NCI-H2196 treated with DMSO at 0.1 percent for 48 hours (cell line): ENCODE measurements around the gene AOPEP.

Source experiments
- DNase-seq: peaks from one replicate; lab custom pipeline; 2025; ENCODE audit not compliant: unreplicated experiment; lab: John Stamatoyannopoulos, UW

Gene AOPEP

DNA sequence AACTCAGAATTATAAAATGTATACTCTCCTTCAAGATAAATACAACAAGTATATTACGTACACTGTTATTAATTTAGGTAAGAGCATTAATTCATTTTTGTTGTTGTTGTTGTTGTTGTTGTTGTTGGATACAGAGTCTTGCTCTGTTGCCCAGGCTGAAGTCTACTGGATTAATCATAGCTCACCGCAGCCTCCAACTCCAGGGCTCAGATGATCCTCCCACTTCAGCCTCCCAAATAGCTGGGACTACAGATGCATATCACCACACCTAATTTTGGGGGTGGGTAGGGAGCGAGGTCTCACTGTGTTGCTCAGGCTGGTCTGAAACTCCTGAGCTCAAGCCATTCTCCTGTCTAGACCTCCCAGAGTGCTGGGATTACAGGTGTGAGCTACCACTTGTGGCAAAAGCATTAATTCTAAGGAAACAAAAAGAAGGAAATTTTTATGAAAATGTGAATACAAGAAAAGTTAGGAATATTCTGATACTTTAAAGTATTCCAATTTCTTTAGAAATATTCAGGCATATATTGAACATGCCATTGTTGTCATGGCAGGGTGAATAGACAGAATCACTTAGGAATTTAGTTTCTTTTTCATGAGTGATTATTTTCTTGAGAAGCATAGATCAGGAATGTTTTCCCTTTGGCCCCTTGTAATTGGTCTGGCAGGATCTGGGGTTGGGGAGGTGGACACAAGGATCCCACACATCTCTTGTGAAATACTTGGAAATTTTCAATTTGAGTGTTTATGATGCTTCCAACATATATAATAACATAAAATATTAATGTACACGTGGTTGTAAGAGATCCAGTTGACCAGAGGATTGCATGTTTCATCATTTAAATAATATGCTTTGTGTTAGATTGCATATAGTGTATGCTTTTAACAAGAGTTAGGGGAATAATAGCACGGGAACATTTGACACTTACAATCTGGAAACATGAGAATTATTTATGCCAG lies 327.4 kb downstream of the AOPEP start:
- DNase-seq, result no peak

DNA sequence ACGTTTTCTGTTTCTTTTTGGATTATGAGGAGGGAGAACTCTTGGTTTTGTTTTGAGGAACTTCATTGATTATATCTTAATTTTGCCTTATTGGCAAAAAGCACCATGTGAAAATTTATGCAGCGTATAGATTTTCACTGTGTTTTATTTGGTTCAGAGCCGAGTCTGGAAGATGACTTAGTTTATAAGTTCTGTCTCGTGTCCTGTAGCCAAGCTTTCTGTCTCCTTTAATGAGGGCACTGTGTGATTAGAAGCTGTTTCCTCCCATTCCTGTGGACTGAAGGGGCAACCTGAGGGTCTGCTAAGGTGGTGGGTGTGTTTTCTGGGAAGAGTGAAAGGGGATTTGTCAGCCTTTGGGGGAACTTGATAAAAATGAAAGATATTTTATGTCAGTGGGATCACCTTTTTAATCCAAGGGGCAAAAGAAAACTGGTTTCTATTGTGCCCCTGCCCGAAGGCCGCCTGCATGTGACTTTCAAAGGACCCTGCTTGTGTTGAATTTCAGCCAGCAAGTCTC lies 328.9 kb downstream of the AOPEP start:
- no peak for DNase-seq

DNA sequence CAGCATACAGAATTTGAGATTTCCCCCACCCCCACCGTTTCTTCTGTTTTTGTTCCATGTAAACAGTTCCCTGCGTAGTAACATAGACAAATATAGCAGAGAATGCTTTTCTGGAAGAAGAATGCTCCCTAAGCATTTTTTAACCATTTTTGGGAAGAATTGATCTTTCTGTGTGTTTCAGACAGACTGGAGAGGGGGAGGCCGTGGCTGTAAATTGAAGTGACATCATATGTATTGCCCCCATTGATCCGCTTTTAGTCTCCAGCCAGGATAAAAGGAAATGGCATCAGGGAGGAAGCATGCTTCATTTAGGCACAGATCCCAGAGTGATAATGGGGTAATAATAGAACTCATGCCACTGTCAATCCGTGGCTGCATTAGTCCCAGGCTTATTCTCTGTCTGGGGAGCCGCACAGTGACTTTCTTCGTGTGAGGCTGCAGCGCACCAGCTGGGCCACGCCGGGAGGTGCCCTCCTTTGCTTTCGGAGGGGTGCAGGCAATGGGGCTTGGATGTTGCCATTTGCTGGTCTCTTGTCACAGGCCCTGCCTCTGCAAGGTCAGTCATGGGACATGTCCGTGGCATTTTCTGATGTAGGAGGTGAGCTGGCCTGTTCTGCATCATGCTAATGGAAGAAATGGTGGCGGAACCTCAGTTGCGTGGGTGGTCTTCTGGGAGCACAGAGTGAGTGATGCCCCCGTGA lies 329.5 kb downstream of the AOPEP start:
- no peak for DNase-seq

DNA sequence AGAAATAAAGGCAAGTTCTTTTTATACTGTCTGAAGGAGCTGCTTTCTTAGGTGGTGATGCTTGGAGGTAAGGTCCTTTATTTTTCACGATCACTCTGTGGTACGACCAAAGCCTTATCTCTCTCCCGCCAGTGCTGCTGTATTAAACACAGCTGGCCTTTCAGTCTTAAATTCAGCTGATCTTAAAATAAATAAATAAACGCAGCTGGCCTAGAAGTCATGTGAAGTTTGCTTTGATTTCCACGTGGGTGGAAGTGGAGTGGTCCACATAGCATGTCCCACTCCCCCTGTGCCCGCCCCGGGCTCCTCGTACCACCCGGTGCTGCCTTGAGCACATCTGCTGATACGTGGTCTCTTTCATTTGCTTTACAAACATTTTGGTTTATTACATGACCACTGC lies 330.6 kb downstream of the AOPEP start:
- no peak for DNase-seq

DNA sequence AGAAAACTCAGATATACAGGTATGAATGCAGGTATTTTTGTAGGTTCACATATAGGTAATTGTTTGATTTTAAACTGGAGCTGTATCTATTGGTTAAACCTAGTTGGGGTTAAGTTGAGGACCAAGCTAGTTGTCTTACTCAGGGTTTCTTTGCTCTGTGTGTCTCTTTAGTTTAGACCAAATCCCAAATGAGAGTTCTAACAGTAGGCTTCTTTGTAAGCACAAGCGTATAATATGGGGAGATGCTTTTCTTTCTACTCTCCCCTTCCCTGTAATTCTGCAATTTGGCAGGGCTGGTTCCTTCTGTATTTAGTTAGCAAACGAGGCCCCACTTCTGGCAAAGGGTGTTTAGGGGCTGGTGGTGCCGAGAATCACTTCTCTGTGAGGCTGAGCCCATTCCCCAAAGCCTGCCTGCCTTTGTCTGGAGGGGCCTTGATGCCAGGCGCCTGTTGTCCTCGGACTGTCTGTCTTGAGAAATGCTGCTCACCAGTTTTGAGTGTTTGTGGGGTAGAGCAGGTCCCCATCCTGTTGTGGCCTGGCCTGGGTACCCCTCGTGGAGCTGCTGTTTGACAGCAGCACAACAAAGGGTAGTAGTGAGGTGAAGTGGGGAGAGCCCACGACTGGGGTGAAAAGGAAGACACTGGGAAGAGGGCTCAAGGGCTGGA lies 331.8 kb downstream of the AOPEP start:
- no peak for DNase-seq

DNA sequence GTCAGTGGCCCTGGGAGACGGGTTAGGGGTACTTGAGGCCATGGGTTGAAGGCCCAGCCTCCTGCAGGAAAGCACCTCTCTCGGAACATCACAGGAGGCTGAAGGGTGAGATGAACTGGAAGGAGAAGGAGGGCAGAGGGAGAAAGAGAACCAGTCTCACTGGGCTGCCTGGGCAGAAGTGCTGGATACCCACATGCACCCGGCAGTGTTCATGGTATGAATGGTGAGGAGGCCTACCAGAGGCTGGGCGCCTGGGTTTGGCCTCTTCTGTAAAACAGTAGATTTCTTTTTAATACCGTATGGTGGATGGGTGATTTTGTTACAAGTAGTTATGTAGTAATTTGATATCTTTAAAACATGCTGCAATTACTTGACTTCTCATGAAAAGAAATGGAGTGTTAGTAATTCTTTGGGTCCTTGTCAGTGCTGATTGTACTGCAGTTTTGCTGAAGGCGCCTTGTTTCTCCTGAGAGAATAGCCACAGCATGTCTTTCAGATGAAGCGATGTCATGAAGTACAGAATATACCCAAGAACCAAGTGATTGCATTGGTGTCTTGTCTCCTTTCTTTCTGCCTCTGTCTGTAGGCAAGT lies 332.4 kb downstream of the AOPEP start:
- DNase-seq, result no peak

DNA sequence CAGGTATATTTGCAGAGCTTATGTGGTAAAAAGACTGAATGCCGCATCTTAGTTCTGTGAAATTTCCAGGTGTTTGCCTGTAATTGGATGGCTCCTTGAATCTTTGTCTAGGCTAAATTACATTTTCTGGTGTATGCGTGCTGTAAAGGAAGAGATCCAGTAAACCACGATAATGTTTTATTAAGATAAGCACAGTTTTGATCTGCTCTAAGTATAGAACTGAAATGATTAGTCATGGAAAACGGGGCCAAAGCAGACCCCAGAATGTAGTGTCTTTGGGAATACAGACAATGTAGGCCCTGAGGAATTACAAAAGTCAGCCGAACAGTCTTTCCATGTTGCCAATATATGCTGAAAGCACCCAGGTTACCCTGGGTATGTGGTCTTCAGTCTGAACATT lies 333.7 kb downstream of the AOPEP start:
- no peak for DNase-seq

DNA sequence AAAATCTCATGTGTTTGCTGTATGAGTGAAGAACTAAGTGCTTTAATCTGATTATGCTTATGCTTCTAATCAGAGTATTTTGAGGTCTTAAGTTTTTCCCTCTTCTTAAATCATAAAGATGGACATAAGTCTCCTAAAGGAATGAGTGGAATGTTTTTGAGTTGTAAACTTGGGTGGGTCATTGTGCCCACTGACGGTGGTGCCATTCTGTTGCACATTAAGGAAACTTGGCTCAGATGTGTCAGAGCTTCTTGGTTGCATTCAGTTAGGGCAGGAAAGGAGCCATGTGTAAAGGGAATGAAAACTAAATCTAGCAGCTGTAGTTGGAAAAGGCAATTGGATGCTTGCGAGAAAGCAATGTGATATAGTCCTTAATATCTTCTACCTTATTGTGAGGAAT lies 334.4 kb downstream of the AOPEP start:
- no peak for DNase-seq

DNA sequence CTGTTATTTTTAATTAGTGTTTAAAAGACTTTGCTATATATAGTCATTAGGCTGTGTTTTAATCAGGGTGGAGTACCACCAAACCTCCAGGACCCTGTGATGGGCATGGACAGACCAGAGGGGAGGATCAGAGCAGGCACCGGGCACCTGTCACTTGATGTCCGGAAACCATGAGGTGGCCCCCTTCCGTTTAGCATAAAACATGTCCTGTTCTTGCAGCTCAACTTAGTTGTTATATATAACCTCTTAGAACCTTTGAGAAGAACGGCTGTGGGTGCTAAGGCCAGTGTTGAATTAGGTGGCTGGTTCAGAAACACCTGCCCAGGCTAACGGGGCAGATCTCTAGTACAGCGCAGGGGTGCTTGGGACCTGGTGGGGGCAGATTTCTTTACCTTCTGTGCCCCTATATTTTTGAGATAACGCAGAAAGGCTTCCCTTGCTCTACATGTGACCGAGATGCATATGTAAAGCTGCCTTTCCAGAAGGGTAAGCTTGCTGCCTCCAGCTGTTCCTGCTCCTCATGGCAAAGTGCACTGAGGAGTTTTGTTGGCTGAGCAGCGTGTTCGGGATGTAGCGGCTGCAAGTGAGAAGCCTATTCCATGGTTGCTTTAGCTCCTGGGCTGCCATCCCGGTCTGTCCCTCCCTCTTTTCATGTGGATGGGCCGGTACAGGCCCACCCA lies 335.6 kb downstream of the AOPEP start:
- no peak for DNase-seq

DNA sequence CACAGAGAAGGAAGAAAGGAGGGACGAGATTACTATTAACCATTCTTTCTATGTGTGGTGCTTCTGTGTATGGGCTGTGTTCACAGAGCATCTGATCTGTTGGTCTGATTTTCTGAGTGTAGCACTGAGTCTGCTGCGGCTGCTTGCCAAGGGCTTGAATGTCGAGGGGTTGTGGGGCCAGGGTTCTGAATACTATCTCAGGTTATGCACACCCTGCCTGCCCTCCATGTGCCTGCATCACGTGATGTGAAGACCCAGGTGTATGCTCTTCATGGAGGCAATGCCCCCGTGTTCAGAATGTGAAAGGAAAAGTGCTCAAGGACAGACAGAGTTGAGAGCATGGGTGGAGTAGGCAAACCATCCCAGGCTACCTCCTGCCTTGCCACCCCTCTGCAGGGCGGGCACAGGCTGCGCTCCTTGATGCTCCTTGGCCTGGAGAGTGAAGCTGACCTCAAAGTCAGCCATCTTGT lies 336.1 kb downstream of the AOPEP start:
- no peak for DNase-seq

DNA sequence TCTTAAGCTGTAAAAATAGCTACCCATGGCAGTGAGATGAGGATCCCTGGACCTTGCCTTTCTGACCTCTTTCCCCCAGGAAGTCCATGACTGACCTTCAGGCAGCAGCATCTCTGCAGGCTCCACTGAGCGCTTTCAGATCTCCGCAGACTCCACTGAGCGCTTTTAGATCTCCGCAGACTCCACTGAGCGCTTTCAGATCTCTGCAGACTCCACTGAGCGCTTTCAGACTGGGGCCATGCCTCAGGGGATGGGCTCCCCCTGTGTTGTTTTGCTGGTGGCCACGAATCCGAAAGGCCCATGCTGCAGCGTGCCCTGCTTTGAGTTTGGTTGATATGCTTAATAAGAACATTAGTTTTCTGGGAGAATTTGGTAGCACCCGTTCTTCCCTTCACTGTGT lies 336.8 kb downstream of the AOPEP start:
- DNase-seq, result no peak

DNA sequence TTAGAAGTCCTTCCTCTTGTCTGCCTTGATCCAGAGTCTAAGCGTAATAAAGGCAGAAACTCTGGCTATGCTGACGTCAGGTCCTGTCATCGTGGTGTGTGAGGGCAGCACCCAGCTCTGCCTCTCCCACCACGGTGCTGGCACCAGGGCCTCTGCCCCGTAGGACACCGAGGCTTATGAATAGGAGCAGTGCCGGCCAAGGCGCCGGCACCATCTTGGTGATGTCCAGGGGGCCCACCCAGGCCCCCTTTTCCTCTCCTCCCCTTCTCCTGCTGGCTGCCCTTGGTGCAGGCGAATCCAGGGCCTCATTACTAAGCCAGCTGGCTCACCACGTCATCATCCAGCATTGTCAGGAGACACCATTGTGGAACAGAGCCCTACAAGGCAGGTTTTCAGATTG lies 338.7 kb downstream of the AOPEP start:
- DNase-seq, result no peak

DNA sequence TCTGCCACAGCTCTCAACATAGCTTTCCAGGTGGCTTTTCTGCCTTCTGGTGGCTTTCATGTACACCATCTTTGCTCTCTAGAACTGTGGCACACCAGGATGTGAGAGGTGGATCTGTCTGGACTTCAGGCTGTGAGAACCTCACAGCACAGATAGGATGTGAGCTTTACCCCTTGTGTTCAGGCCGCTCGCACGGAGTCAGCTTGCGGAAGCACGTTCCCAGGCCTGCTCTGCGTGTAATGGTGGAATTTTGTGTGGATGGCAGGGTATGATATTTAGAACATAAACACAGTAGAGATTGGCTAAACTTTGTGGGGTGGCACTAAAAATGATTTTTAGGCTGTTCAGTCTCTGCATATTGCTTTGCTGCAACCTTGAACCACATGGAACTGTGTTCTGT lies 340.6 kb downstream of the AOPEP start:
- DNase-seq, result no peak

DNA sequence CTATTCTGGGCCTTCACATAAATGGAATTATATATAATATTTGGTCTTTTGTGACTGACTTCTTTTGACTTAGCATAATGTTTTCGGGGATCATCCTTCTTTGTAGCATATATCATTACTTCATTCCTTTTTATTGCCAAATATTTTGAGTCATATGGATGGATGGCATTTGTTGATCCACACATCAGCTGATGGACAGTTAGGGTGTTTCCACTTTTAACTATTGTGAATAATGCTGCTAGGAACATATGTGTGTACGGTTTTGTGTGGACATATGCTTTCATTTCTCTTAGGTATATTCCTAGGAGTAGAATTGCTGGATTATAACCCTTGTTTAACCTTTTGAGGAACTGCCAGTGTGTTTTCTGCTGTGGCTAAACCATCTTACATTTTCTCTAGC lies 341.4 kb downstream of the AOPEP start:
- DNase-seq, result no peak

DNA sequence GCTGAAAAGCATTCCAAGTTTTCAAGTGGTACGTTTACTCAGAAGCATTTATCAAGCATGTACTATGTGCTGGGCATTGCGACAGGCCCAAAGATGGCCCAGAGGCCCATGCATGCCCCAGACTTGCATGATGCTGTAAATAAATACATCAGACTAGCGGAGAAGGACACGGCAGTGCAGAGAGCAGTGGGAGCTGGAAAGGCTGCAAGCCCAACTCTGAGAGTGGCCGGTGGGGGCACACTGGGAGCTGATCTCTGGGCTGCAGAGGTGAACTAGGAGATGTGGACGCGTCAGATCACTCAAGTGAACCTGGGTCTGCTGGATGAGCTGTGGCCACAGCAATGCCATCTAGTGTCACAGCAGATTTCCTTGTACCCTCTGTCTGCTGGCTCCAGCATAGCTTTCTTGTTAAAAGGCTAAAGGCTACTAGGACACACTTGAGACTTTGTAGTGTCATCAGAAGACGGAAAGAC lies 344.1 kb downstream of the AOPEP start:
- no peak for DNase-seq

DNA sequence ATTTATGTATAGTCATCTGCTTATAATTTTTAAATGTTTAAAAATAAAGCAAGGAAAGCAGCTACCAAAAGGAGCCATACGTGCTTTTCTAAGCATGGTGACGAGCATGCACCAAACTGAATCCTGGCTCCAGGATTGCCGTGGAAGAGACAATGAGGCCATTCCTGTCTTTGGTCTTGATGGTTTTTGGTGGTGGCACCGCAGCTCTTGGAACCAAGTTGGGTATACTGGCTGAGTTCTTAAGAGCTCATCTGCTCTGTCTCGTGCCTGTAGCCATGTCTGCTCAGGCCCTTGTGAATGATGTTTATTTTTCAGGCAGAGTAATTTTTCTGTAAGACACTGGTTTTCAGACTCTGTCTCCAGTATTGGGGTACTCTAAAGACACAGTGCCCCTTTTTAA lies 345.0 kb downstream of the AOPEP start:
- DNase-seq, result no peak

DNA sequence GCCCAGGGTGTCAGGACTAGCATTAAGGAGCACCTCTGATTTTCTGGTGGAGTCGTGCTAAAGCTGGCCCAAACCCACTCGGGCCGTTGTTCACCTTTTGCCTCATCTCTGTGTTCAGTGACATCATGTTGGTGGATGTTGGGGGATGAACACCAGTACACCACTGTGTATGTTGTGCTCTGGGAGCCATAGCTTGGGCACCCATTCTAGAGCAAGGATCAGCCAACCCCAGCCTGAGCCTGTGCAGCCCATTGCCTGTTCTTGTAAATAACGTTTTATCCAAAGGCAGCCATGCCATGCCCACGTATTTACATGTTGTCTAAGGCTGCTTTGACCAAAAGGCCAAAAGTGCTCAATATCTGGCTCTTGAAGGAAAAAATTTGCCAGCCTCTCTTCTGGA lies 345.4 kb downstream of the AOPEP start:
- DNase-seq, result no peak

DNA sequence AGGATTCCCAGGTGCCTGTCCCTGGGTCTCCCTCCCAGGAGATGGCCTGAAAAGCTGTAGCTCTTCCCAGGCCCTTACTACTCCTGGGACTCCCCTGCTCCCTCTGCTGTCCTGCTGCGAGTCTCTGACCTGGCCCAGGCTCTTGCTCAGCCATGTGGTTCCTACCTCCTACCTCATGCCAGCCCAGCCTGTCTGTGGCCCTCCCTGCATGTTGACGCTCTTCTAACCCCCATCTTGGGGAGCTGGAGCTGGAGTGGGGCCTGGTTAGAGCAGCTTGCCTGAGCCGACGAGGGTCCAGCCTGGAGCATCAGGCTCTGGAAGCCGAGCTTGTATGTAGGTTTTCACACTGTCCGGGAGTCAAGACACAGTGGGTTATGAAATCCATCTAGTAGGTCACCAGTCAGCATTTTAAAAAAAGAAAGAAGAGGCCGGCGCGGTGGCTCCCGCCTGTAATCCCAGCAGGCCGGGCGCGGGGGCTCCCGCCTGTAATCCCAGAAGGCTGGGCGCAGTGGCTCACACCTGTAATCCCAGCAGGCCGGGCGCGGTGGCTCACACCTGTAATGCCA lies 346.6 kb downstream of the AOPEP start:
- DNase-seq, result no peak

DNA sequence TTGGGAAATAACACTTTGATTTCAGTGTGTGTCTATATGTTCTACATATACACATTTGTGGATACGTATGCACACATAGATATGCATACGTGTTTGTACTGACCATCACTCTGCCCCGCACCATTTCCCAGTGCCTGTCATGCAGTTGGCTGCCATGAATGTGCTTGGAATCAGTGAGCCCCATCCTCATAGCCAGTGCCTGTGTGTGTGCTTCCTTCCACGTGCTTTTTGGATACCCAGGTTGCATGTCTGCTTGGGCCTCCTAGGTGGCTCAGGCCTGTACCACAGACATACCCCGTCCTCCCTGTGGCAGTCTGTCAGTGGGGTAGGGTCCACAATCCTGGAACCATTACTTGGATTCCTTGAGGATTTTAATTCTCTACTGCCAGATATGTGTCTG lies 347.4 kb downstream of the AOPEP start:
- DNase-seq, result no peak

DNA sequence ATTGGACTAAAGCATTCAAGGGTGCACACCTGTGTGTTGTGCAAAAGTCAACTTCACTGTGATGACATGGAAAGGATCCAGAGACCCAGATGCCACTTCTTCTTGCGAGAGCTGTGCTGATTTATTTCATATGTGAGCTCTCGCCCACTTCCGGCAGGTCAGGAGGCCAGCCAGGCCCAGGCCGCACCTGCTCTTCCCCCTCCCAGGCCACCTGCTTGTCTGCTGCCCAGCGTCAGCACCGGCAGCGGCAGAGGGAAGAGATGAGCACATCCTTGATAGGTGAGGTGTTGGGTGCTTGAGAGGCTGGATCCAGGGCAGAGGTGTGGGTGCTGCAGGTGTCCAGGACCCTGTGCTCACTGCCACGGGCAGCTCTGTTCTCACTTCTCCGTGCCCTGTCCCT lies 348.1 kb downstream of the AOPEP start:
- DNase-seq, result peak; percentile 87
